ENCODE data around the gene RAD50.

Gene RAD50

GRCh38 chr5:132684922-132685720 is 128.3 kb downstream of the RAD50 start:
- no peak overlapping the region for H3K27ac ChIP-seq (replicated peaks; ENCODE audit: low read length)
- no peak overlapping the region for H2BK12ac ChIP-seq (ENCODE audit: low read length)
- H3K4me1 ChIP-seq (ENCODE audit: control insufficient read depth in 2 of 2, insufficient read depth in 1 of 2, low read depth in 1 of 2, low read length in 2 of 2): no peaks in the 10 kb centered on the region
- H4K8ac ChIP-seq (ENCODE audit: low read depth, low read length): no peak overlapping the region
- H3K4me2 ChIP-seq (ENCODE audit: insufficient read depth, low read length, poor library complexity, severe bottlenecking): no peak overlapping the region
- H2AK5ac ChIP-seq (ENCODE audit: low read depth, low read length): no peak overlapping the region
- H3K79me1 ChIP-seq (ENCODE audit: low read depth, low read length): no peaks in the 10 kb centered on the region
- no CpG with 5 or more reads among the region's 12 CpGs for WGBS, 2 donors (ENCODE audit: extremely low coverage in 2 of 2, insufficient read length in 2 of 2, insufficient replicate concordance in 1 of 2)
- no peak overlapping the region for H3K9ac ChIP-seq (ENCODE audit: low read depth, low read length, poor library complexity)
- H2BK15ac ChIP-seq (ENCODE audit: low read length): no peak overlapping the region
- H3K14ac ChIP-seq (ENCODE audit: low read length): no peak overlapping the region
- no peaks in the 10 kb centered on the region for H3K9me3 ChIP-seq (replicated peaks in 1 of 2; ENCODE audit: control insufficient read depth in 2 of 2, insufficient read depth in 1 of 2, low read depth in 1 of 2, low read length in 2 of 2)
- H2BK5ac ChIP-seq (ENCODE audit: low read length): no peak overlapping the region
- no peaks in the 10 kb centered on the region for H3K36me3 ChIP-seq (replicated peaks in 1 of 2; ENCODE audit: control insufficient read depth in 2 of 2, insufficient read depth in 2 of 2, low read length in 2 of 2)
- H3K4ac ChIP-seq (ENCODE audit: low read length): no peak overlapping the region
- H2BK120ac ChIP-seq (ENCODE audit: low read depth, low read length): no peak overlapping the region
- H3K18ac ChIP-seq (ENCODE audit: low read length): no peak overlapping the region
- H3K27me3 ChIP-seq (ENCODE audit: control insufficient read depth in 3 of 3, insufficient read depth in 3 of 3, low read depth in 1 of 3, low read length in 3 of 3): no peaks in the 10 kb centered on the region
- DNase-seq (ENCODE audit: low spot score): no peak
- H3K4me3 ChIP-seq (ENCODE audit: low read length in 2 of 2): no peak overlapping the region
- no peak overlapping the region for H4K91ac ChIP-seq (ENCODE audit: low read depth, low read length, poor library complexity)
- no peak overlapping the region for H2AFZ ChIP-seq (ENCODE audit: low read length)
- no peak overlapping the region for H3K23ac ChIP-seq (ENCODE audit: low read depth, low read length, poor library complexity)

- H3K4me2 ChIP-seq (ENCODE audit: insufficient read depth, low read length, poor library complexity, severe bottlenecking): no peak overlapping the region
- no peak overlapping the region for H2BK12ac ChIP-seq (ENCODE audit: low read length)
- H4K8ac ChIP-seq (ENCODE audit: low read depth, low read length): no peak overlapping the region
- H3K9ac ChIP-seq (ENCODE audit: low read depth, low read length, poor library complexity): no peak overlapping the region
- H3K18ac ChIP-seq (ENCODE audit: low read length): no peak overlapping the region
- no peaks in the 10 kb centered on the region for H3K27me3 ChIP-seq (ENCODE audit: control insufficient read depth in 3 of 3, insufficient read depth in 3 of 3, low read depth in 1 of 3, low read length in 3 of 3)
- DNase-seq (ENCODE audit: low spot score): no peak
- WGBS, 2 donors (ENCODE audit: extremely low coverage in 2 of 2, insufficient read length in 2 of 2, insufficient replicate concordance in 1 of 2): no CpG with 5 or more reads among the region's 3 CpGs
- H3K27ac ChIP-seq (replicated peaks; ENCODE audit: low read length): no peak overlapping the region
- no peak overlapping the region for H2BK120ac ChIP-seq (ENCODE audit: low read depth, low read length)
- no peak overlapping the region for H2AK5ac ChIP-seq (ENCODE audit: low read depth, low read length)
- H3K4ac ChIP-seq (ENCODE audit: low read length): no peak overlapping the region
- H2AFZ ChIP-seq (ENCODE audit: low read length): no peak overlapping the region
- H2BK5ac ChIP-seq (ENCODE audit: low read length): no peak overlapping the region
- H3K36me3 ChIP-seq (replicated peaks in 1 of 2; ENCODE audit: control insufficient read depth in 2 of 2, insufficient read depth in 2 of 2, low read length in 2 of 2): no peaks in the 10 kb centered on the region
- no peak overlapping the region for H4K91ac ChIP-seq (ENCODE audit: low read depth, low read length, poor library complexity)
- no peaks in the 10 kb centered on the region for H3K9me3 ChIP-seq (replicated peaks in 1 of 2; ENCODE audit: control insufficient read depth in 2 of 2, insufficient read depth in 1 of 2, low read depth in 1 of 2, low read length in 2 of 2)
- H3K4me1 ChIP-seq (ENCODE audit: control insufficient read depth in 2 of 2, insufficient read depth in 1 of 2, low read depth in 1 of 2, low read length in 2 of 2): no peaks in the 10 kb centered on the region
- H3K23ac ChIP-seq (ENCODE audit: low read depth, low read length, poor library complexity): no peak overlapping the region
- no peak overlapping the region for H2BK15ac ChIP-seq (ENCODE audit: low read length)
- no peak overlapping the region for H3K14ac ChIP-seq (ENCODE audit: low read length)
- H3K4me3 ChIP-seq (ENCODE audit: low read length in 2 of 2): no peak overlapping the region
- no peaks in the 10 kb centered on the region for H3K79me1 ChIP-seq (ENCODE audit: low read depth, low read length)
Observed at GRCh38 chr5:132686193-132686592, 129.4 kb downstream of the RAD50 start.

- Histone ChIP-seq H3K4me2 (ENCODE audit: insufficient read depth, low read length, poor library complexity, severe bottlenecking) (no peak overlapping the region), H3K4ac (ENCODE audit: low read length) (no peak overlapping the region), H4K8ac (ENCODE audit: low read depth, low read length) (no peak overlapping the region), H2BK120ac (ENCODE audit: low read depth, low read length) (no peak overlapping the region), H3K9ac (ENCODE audit: low read depth, low read length, poor library complexity) (no peak overlapping the region), H2BK5ac (ENCODE audit: low read length) (no peak overlapping the region), H3K23ac (ENCODE audit: low read depth, low read length, poor library complexity) (no peak overlapping the region), H3K4me3 (ENCODE audit: low read length in 2 of 2) (no peak overlapping the region), H2BK15ac (ENCODE audit: low read length) (no peak overlapping the region), H3K18ac (ENCODE audit: low read length) (no peak overlapping the region), H3K9me3 (replicated peaks in 1 of 2; ENCODE audit: control insufficient read depth in 2 of 2, insufficient read depth in 1 of 2, low read depth in 1 of 2, low read length in 2 of 2) (no peaks in the 10 kb centered on the region), H2BK12ac (ENCODE audit: low read length) (no peak overlapping the region), H3K79me1 (ENCODE audit: low read depth, low read length) (no peaks in the 10 kb centered on the region), H3K27me3 (ENCODE audit: control insufficient read depth in 3 of 3, insufficient read depth in 3 of 3, low read depth in 1 of 3, low read length in 3 of 3) (no peaks in the 10 kb centered on the region), H3K27ac (replicated peaks; ENCODE audit: low read length) (no peak overlapping the region), H3K36me3 (replicated peaks in 1 of 2; ENCODE audit: control insufficient read depth in 2 of 2, insufficient read depth in 2 of 2, low read length in 2 of 2) (no peaks in the 10 kb centered on the region), H3K14ac (ENCODE audit: low read length) (no peak overlapping the region), H2AK5ac (ENCODE audit: low read depth, low read length) (no peak overlapping the region), H4K91ac (ENCODE audit: low read depth, low read length, poor library complexity) (no peak overlapping the region), H2AFZ (ENCODE audit: low read length) (no peak overlapping the region), H3K4me1 (ENCODE audit: control insufficient read depth in 2 of 2, insufficient read depth in 1 of 2, low read depth in 1 of 2, low read length in 2 of 2) (no peaks in the 10 kb centered on the region)
- no peak for DNase-seq (ENCODE audit: low spot score)
- no CpG with 5 or more reads among the region's 5 CpGs for WGBS, 2 donors (ENCODE audit: extremely low coverage in 2 of 2, insufficient read length in 2 of 2, insufficient replicate concordance in 1 of 2)
Observed at GRCh38 chr5:132687995-132688394, 131.2 kb downstream of the RAD50 start.

- no peak overlapping the region for H3K23ac ChIP-seq (ENCODE audit: low read depth, low read length, poor library complexity)
- no peak for DNase-seq (ENCODE audit: low spot score)
- WGBS, 2 donors (ENCODE audit: extremely low coverage in 2 of 2, insufficient read length in 2 of 2, insufficient replicate concordance in 1 of 2): no CpG with 5 or more reads among the region's 7 CpGs
- H3K9me3 ChIP-seq (replicated peaks in 1 of 2; ENCODE audit: control insufficient read depth in 2 of 2, insufficient read depth in 1 of 2, low read depth in 1 of 2, low read length in 2 of 2): no peaks in the 10 kb centered on the region
- H3K36me3 ChIP-seq (replicated peaks in 1 of 2; ENCODE audit: control insufficient read depth in 2 of 2, insufficient read depth in 2 of 2, low read length in 2 of 2): no peaks in the 10 kb centered on the region
- H2BK120ac ChIP-seq (ENCODE audit: low read depth, low read length): no peak overlapping the region
- H4K8ac ChIP-seq (ENCODE audit: low read depth, low read length): no peak overlapping the region
- no peak overlapping the region for H2BK5ac ChIP-seq (ENCODE audit: low read length)
- H2BK12ac ChIP-seq (ENCODE audit: low read length): no peak overlapping the region
- no peaks in the 10 kb centered on the region for H3K4me1 ChIP-seq (ENCODE audit: control insufficient read depth in 2 of 2, insufficient read depth in 1 of 2, low read depth in 1 of 2, low read length in 2 of 2)
- no peak overlapping the region for H2BK15ac ChIP-seq (ENCODE audit: low read length)
- no peak overlapping the region for H4K91ac ChIP-seq (ENCODE audit: low read depth, low read length, poor library complexity)
- no peak overlapping the region for H3K4ac ChIP-seq (ENCODE audit: low read length)
- no peak overlapping the region for H3K4me2 ChIP-seq (ENCODE audit: insufficient read depth, low read length, poor library complexity, severe bottlenecking)
- H3K9ac ChIP-seq (ENCODE audit: low read depth, low read length, poor library complexity): no peak overlapping the region
- no peak overlapping the region for H2AK5ac ChIP-seq (ENCODE audit: low read depth, low read length)
- no peaks in the 10 kb centered on the region for H3K27me3 ChIP-seq (ENCODE audit: control insufficient read depth in 3 of 3, insufficient read depth in 3 of 3, low read depth in 1 of 3, low read length in 3 of 3)
- no peak overlapping the region for H3K18ac ChIP-seq (ENCODE audit: low read length)
- H3K79me1 ChIP-seq (ENCODE audit: low read depth, low read length): no peaks in the 10 kb centered on the region
- no peak overlapping the region for H3K14ac ChIP-seq (ENCODE audit: low read length)
- H2AFZ ChIP-seq (ENCODE audit: low read length): no peak overlapping the region
- no peak overlapping the region for H3K4me3 ChIP-seq (ENCODE audit: low read length in 2 of 2)
- no peak overlapping the region for H3K27ac ChIP-seq (replicated peaks; ENCODE audit: low read length)
Observed at GRCh38 chr5:132688536-132689339, 132.0 kb downstream of the RAD50 start.
